ENCODE measurements around the gene SLC17A1. TPM values are rescaled to one million over a fixed set of nuclear protein-coding genes. Genes with fewer than 3 reads are reported as not detected.

Gene SLC17A1
- total RNA-seq, 1 donor from 2014 or later: not detected

DNA sequence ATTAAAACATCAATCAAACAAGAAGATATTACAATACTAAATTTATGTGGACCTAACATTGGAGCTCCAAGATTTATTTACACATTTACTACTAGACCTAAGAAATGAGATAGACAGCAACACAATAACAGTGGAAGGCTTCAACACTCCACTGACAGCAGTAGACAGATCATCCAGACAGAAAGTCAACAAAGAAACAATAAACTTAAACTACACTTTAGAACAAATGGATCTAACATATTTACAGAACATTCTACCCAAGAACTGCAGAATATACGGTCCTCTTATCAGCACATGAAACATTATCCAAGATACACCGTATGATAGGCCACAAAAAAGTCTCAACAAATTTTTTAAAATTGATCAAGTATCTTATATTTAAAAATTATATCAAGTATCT, 27.0 kb downstream of the SLC17A1 start:
- DNase-seq (ENCODE audit: low read depth): no peak
- TF ChIP-seq, protein P1, sequence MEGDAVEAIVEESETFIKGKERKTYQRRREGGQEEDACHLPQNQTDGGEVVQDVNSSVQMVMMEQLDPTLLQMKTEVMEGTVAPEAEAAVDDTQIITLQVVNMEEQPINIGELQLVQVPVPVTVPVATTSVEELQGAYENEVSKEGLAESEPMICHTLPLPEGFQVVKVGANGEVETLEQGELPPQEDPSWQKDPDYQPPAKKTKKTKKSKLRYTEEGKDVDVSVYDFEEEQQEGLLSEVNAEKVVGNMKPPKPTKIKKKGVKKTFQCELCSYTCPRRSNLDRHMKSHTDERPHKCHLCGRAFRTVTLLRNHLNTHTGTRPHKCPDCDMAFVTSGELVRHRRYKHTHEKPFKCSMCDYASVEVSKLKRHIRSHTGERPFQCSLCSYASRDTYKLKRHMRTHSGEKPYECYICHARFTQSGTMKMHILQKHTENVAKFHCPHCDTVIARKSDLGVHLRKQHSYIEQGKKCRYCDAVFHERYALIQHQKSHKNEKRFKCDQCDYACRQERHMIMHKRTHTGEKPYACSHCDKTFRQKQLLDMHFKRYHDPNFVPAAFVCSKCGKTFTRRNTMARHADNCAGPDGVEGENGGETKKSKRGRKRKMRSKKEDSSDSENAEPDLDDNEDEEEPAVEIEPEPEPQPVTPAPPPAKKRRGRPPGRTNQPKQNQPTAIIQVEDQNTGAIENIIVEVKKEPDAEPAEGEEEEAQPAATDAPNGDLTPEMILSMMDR (conservative IDR thresholded peaks at IDR 0.05; ENCODE audit: low read depth, low read length): no peak
- no peak overlapping the region for H3K4me3 ChIP-seq (ENCODE audit: low read depth, low read length)

DNA sequence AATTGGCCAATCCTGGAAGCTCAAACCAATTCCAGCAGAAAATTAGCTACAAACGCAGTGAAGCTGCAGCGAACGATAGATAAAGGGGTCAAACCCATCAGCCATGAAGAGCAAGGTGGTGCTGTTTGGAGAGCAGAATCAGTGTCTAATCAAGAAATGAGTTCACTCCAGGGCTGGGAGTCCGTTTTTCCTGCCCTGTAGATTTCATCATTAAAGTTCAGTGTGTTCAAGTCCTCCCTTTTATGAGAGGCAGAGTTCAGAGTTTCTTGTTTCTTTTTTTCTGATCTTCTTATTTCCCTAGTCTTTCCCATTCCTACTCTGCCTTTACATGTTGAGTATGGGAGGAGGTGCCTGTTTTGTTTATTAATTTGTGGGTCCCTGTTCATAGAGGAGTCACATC, 30.4 kb downstream of the SLC17A1 start:
- H3K4me3 ChIP-seq (ENCODE audit: low read depth, low read length): no peak overlapping the region
- TF ChIP-seq, protein P1 (conservative IDR thresholded peaks at IDR 0.05; ENCODE audit: low read depth, low read length): no peak
- no peak for DNase-seq (ENCODE audit: low read depth)

DNA sequence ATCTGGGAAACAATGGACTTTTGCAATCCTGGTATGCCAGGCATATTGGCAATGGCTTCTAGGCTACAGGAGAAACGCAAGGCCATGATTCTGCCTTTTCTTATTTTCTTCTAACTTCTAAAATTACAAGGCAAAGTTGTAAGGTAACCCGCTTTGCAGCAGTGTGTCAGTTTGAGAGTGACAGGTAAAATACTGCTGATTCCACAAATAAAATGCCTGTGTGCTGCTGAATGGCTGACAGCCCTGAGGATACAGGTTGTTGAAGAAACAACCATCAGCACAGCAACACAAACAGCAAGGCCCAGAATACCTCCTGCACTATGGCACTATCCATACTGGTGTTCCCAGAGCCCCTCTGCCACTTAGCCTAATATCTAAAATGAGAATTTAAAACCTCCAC, 37.1 kb downstream of the SLC17A1 start:
- TF ChIP-seq, protein P1 (conservative IDR thresholded peaks at IDR 0.05; ENCODE audit: low read depth, low read length): no peak
- DNase-seq (ENCODE audit: low read depth): no peak
- no peak overlapping the region for H3K4me3 ChIP-seq (ENCODE audit: low read depth, low read length)

DNA sequence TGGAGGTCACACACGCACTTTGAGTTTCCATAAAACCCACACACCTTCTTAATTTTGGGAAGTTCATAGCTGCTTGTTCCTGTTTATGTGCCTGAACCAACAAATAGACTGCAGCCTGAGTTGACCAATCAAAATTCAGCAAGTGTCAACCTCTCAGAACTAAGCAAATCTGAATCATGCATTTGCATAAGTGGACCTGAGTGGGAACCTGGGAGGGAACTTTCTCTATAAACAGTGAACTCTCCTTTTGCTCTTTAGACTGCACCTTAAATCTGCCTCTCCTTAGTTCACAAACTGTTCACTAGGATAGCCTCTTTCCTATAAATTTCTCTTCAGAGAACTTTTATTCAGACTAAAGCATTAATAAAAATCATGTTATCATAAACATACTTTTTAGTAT, 37.9 kb downstream of the SLC17A1 start:
- no peak for DNase-seq (ENCODE audit: low read depth)
- TF ChIP-seq, protein P1 (conservative IDR thresholded peaks at IDR 0.05; ENCODE audit: low read depth, low read length): no peak
- H3K4me3 ChIP-seq (ENCODE audit: low read depth, low read length): no peak overlapping the region

DNA sequence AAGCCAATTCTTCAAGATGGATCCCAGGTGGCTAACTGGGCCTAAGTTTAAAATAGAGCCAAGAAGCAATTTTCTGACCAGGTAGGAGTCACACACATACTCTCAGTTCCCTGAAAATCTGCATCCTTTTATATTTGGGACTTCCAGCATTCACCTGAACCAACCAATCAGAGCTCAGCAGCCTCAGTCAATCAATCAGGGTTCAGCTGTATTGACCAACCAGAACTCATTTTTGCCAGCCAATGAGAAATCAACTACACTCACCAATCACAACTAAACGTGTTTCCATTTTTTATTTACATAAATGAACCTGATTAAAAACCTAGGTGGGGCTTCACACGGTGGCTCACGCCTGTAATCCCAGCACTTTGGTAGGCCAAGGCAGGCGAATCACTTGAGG, 39.8 kb downstream of the SLC17A1 start:
- TF ChIP-seq, protein P1 (conservative IDR thresholded peaks at IDR 0.05; ENCODE audit: low read depth, low read length): no peak
- no peak overlapping the region for H3K4me3 ChIP-seq (ENCODE audit: low read depth, low read length)
- DNase-seq (ENCODE audit: low read depth): no peak

DNA sequence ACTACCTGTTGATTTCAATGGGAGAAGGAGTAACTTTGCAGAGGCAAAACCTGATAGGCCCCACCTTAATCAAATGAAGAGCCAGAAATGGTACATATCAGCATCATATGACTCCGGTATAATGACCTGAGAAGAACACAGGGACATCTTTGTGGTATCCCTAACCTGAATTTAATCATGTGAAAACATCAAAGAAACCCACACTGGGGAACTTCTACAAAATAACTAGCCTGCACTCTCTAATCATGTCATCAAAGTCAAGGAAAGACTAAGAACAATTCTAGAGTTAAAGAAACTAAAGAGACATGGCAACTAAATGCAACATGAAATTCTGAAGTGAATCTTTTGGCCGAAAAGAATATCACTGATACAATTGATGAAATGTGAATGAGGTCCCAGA, 42.4 kb downstream of the SLC17A1 start:
- DNase-seq (ENCODE audit: low read depth): no peak
- no peak overlapping the region for H3K4me3 ChIP-seq (ENCODE audit: low read depth, low read length)
- TF ChIP-seq, protein P1 (conservative IDR thresholded peaks at IDR 0.05; ENCODE audit: low read depth, low read length): no peak

DNA sequence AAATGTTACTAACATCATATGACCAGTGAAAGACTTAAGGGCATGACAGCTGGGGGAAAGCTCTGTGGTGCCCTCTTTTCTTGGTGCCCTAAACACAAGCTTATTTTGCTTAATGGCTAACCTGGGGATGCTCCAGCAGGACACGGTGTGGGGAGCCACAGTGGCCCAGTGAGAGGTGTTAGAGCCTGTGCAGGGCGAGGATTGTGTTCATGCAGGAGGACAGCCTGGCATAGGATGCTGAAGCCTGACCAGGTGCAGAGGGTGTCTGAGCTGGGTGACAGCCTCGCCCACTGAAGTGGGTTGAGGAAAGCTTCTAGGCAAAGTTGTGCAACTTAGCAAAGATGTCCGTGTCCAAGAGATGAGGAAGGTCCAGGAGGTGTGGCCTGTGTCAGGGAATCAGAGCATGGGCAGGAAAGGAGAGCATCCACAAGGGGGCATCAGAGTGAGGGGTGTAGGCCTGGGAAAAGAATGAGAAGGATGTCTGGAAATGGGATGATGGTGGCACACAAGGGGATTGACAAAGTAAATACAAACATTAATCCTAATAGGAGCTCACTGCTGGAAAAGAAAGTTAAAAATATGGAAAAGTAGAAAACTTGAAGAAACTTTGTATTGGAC, 43.4 kb downstream of the SLC17A1 start:
- no peak for DNase-seq (ENCODE audit: low read depth)
- no peak overlapping the region for H3K4me3 ChIP-seq (ENCODE audit: low read depth, low read length)
- TF ChIP-seq, protein P1 (conservative IDR thresholded peaks at IDR 0.05; ENCODE audit: low read depth, low read length): peak; percentile 83
